Measurements from ENCODE around the gene LGR6.

LGR6 gene

GRCh38 chr1:202230061-202230938 lies 36.7 kb downstream of the LGR6 start:
- TF ChIP-seq Cebpa-rat (IDR thresholded peaks at IDR 0.05), result no peak
- Histone ChIP-seq H3K27me3 (no peaks in the 10 kb centered on the region), H3K4me3 (no peak overlapping the region), H3K9me3 (replicated peaks in 1 of 11) (no peaks in the 10 kb centered on the region), H3K4me1 (peaks cover 15 to 64% (median 54%) of the 10 kb centered on the region in 10 experiments), H3K27ac (no peak overlapping the region), H3K9ac (no peak overlapping the region), H3K36me3 (peaks cover 0 to 53% (median 0%) of the 10 kb centered on the region in 11 experiments; a peak in 6 of 22 replicates), H3K4me2 (peak overlapping the region in 4 of 11 experiments; percentile 16 to 51 (median 41); a peak in 3 of 22 replicates), H4K20me1 (peaks cover 0 to 4% (median 0%) of the 10 kb centered on the region in 11 experiments; a peak in 1 of 22 replicates)

- no peak overlapping the region for H3K9ac ChIP-seq
- H3K27ac ChIP-seq, result no peak overlapping the region
- no peak overlapping the region for H3K4me3 ChIP-seq
- H4K20me1 ChIP-seq, result peaks cover 0 to 12% (median 0%) of the 10 kb centered on the region in 11 experiments; a peak in 2 of 22 replicates
- H3K4me2 ChIP-seq, result no peak overlapping the region
- H3K4me1 ChIP-seq, result peaks cover 23 to 64% (median 56%) of the 10 kb centered on the region in 10 experiments
- H3K27me3 ChIP-seq, result no peaks in the 10 kb centered on the region
- no peaks in the 10 kb centered on the region for H3K9me3 ChIP-seq (replicated peaks in 1 of 11)
- TF ChIP-seq Cebpa-rat (IDR thresholded peaks at IDR 0.05), result no peak
- peaks cover 0 to 53% (median 0%) of the 10 kb centered on the region in 11 experiments; a peak in 6 of 22 replicates for H3K36me3 ChIP-seq
Measured at GRCh38 chr1:202230939-202231645, 37.5 kb downstream of the LGR6 start.

- TF ChIP-seq Cebpa-rat (IDR thresholded peaks at IDR 0.05), result no peak
- Histone ChIP-seq H4K20me1 (peaks cover 0 to 10% (median 0%) of the 10 kb centered on the region in 11 experiments; a peak in 2 of 22 replicates), H3K36me3 (peaks cover 0 to 36% (median 0%) of the 10 kb centered on the region in 11 experiments; a peak in 6 of 22 replicates), H3K9me3 (replicated peaks in 1 of 11) (no peaks in the 10 kb centered on the region), H3K27ac (no peak overlapping the region), H3K4me3 (no peak overlapping the region), H3K9ac (no peak overlapping the region), H3K27me3 (no peaks in the 10 kb centered on the region), H3K4me1 (peaks cover 26 to 71% (median 61%) of the 10 kb centered on the region in 10 experiments), H3K4me2 (peak overlapping the region in 3 of 11 experiments; percentile 4 to 77 (median 4); a peak in 1 of 22 replicates)
Measured at GRCh38 chr1:202233171-202233570, 39.6 kb downstream of the LGR6 start.

DNA sequence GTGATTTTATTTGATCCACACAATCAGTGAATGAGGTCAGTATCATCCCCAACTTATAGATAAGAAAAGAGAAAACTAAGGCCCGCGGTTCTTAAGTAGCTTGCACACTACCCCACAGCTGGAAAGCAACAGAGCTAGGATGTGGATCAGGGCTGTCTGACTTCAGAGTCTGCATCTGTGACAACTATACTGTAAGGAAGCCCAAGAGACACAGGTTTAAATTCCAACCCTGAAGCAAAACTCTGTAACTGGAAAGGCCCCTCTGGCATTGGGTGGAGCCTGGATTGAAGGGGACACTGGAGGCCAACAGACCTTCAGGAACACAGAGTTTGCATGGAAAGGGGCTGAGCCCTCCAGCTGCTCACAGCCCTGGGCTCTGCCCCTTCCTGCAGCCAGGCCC lies 40.2 kb downstream of the LGR6 start:
- Histone ChIP-seq H3K9me3 (replicated peaks in 1 of 11) (no peaks in the 10 kb centered on the region), H3K4me1 (peaks cover 26 to 64% (median 57%) of the 10 kb centered on the region in 10 experiments), H3K27ac (no peak overlapping the region), H4K20me1 (peaks cover 0 to 10% (median 0%) of the 10 kb centered on the region in 11 experiments; a peak in 2 of 22 replicates), H3K36me3 (peaks cover 0 to 32% (median 0%) of the 10 kb centered on the region in 11 experiments; a peak in 7 of 22 replicates), H3K4me2 (peak overlapping the region; percentile 20 to 78 (median 75); a peak in 21 of 22 replicates), H3K9ac (no peak overlapping the region), H3K4me3 (no peak overlapping the region), H3K27me3 (no peaks in the 10 kb centered on the region)
- TF ChIP-seq Cebpa-rat (IDR thresholded peaks at IDR 0.05), result no peak

GRCh38 chr1:202234331-202235002 lies 40.9 kb downstream of the LGR6 start:
- Histone ChIP-seq H3K36me3 (peaks cover 0 to 28% (median 0%) of the 10 kb centered on the region in 11 experiments; a peak in 6 of 22 replicates), H3K27ac (0 out of 22 replicates have a peak overlapping the region, but pooled peaks of 2 of the 11 experiments have one; percentile 0), H3K4me2 (peak overlapping the region; percentile 30 to 78 (median 75); a peak in 21 of 22 replicates), H3K4me3 (no peak overlapping the region), H4K20me1 (peaks cover 0 to 10% (median 0%) of the 10 kb centered on the region in 11 experiments; a peak in 2 of 22 replicates), H3K27me3 (no peaks in the 10 kb centered on the region), H3K9me3 (replicated peaks in 1 of 11) (no peaks in the 10 kb centered on the region), H3K4me1 (peaks cover 26 to 63% (median 55%) of the 10 kb centered on the region in 10 experiments), H3K9ac (no peak overlapping the region; a peak in 1 of 22 replicates)
- TF ChIP-seq Cebpa-rat (IDR thresholded peaks at IDR 0.05), result no peak

DNA sequence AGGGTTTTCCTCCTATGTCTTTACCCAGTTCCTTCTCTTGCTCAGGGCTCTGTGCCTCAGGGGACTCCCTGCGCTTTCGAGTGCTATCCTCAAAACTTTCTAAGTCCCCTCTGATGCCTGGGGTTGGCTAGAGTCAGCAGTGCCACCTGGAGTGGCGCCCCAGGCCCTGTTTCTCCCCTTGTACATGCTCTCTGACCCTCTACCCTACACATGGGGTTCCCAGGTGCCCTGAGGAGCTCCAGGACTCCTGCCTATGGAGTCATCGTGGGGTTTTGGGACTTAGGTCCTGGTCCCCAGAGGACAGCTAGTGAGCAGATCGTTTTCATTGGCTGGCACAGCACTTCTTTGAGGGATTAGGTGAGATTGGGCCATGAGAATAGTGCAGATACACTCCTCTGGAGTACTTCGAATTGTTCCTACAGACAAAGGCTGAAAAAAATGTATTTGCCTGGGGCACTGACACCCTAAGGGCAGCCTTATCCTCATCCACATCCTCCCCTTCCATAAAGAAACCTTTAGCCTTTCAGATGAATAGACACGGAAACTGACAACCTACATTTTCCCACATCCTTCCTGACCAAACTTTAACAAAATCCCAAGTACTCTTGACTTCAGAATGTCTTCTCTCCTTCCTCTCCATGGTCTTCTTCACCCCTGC lies 41.5 kb downstream of the LGR6 start:
- H3K27ac ChIP-seq, result peak overlapping the region in 4 of 11 experiments; percentile 11 to 33 (median 18); a peak in 4 of 22 replicates
- peaks cover 0 to 10% (median 0%) of the 10 kb centered on the region in 11 experiments; a peak in 2 of 22 replicates for H4K20me1 ChIP-seq
- H3K9ac ChIP-seq, result peak overlapping the region in 3 of 11 experiments; percentile 22 to 26 (median 24); a peak in 3 of 22 replicates
- peak overlapping the region; percentile 44 to 78 (median 75) for H3K4me2 ChIP-seq
- no peak for TF ChIP-seq Cebpa-rat (IDR thresholded peaks at IDR 0.05)
- H3K27me3 ChIP-seq, result no peaks in the 10 kb centered on the region
- peaks cover 0 to 23% (median 0%) of the 10 kb centered on the region in 11 experiments; a peak in 5 of 22 replicates for H3K36me3 ChIP-seq
- H3K4me3 ChIP-seq, result no peak overlapping the region
- no peaks in the 10 kb centered on the region for H3K9me3 ChIP-seq (replicated peaks in 1 of 11)
- H3K4me1 ChIP-seq, result peaks cover 29 to 65% (median 58%) of the 10 kb centered on the region in 10 experiments

- Histone ChIP-seq H3K4me2 (peak overlapping the region; percentile 44 to 78 (median 75)), H3K27me3 (no peaks in the 10 kb centered on the region), H3K36me3 (peaks cover 0 to 13% (median 0%) of the 10 kb centered on the region in 11 experiments; a peak in 4 of 22 replicates), H3K9me3 (replicated peaks in 1 of 11) (no peaks in the 10 kb centered on the region), H3K9ac (peak overlapping the region in 3 of 11 experiments; percentile 22 to 26 (median 24); a peak in 2 of 22 replicates), H3K27ac (peak overlapping the region in 3 of 11 experiments; percentile 7 to 33 (median 21); a peak in 5 of 22 replicates), H3K4me1 (peaks cover 39 to 75% (median 68%) of the 10 kb centered on the region in 10 experiments), H4K20me1 (peaks cover 0 to 10% (median 0%) of the 10 kb centered on the region in 11 experiments; a peak in 2 of 22 replicates), H3K4me3 (no peak overlapping the region)
- TF ChIP-seq Cebpa-rat (IDR thresholded peaks at IDR 0.05), result no peak
Measured at GRCh38 chr1:202235856-202236837, 42.5 kb downstream of the LGR6 start.
